ENCODE measurements around the gene TMEM86B.
"Not testable (repeated sequence)": the region's sequence is repeated elsewhere in the genome, so short reads cannot be mapped to it uniquely, and the experiment has no call there.

Gene TMEM86B

DNA sequence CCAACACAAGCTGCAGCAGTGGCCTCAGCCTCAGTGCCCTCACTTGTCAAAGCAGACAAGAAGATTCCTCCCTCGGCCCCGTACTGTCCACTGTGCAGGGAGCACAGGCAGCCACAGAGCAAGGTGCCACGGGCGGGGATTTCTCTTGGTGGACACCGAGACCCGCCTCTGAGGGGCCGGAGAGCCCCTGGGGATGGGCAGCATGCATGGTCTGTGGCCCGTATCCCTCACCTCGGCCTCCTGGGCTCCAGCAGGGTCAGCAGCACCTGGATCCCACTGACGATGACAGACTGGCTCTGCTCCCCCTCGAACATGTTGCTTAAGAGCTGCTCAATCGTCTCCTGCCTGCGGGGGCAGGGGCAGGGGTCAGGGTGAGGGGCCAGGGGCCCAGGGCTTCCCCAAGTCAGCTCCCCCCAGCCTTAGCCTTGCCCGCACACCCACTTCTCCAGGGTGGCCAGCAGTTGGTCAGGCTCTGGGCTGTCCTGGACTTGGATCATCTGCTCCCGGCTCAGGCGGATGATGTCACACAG lies 13.4 kb upstream of the TMEM86B start:
- DNase-seq (ENCODE audit: low spot score), result no peak

DNA sequence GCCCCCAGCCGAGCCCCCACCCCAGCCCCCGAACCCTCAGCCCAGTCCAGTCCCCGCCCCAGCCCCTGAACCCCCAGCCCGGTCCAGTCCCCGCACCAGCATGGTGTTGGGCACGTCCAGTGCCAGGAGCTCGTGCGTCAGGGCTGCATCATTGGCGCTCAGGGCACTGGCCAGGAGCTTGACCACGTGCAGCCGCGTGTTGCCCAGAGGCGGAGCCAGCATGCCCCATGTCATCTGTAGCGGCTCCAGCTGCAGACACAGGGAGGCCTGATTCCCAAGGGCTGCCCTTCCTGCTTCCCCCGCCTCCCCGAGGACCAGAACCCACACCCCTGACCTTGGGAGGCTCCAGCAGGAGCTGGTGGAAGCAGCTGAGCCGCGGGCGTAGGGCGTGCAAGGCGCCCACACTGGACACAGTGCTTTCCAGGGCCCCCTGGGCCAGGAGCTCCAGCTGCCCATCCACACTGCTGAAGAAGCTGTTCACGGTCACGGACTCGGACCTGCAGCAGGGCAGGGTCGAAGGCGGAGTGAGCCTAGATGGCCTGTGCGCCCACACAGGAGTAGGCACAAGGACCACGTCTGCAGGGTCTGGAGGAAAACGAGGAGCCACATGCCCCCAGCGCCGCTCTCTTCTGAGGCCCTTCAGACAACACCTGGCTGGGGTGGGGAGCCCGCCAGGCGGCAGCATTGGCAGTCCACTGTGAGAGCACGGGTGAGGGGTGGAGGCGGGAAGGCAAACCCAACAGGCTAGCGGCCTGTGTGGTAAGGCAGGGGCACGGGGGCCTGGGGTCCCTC lies 12.8 kb upstream of the TMEM86B start:
- no peak for DNase-seq (ENCODE audit: low spot score)

DNA sequence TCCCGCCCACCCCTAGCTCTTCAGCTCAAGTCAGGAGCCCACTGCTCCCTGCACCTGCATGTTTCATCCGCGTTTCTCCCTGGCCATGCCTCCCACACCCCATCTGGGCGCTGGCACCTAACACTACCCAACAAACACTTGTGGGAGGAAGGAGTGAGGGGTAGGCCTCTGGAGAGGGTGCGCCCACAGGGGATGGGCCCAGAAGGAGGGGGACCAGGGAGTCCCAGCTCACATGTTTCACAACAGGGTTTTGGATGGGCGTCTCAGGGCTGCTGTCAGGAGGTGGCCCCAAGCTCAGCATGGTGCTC lies 12.1 kb upstream of the TMEM86B start:
- no peak for DNase-seq (ENCODE audit: low spot score)

DNA sequence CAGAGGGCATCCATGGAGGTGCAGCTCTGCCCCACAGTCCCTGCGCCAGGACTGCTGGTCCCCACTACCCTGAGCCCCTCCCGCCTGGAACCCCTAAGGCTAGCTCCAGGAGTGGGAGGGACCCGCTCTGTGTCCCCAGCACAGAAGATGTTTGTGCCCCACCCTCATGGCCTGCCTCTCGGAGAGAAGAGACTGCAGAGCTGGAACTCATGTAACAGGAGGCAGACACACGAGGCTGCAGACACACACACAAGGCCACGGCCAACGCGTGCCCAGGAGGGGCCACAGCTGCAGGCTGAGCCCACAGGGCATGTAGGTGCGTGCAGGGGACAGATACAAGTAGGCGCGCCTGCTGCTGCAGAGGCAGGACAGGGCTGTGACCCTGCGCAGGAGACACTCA lies 10.4 kb upstream of the TMEM86B start:
- no peak for DNase-seq (ENCODE audit: low spot score)

DNA sequence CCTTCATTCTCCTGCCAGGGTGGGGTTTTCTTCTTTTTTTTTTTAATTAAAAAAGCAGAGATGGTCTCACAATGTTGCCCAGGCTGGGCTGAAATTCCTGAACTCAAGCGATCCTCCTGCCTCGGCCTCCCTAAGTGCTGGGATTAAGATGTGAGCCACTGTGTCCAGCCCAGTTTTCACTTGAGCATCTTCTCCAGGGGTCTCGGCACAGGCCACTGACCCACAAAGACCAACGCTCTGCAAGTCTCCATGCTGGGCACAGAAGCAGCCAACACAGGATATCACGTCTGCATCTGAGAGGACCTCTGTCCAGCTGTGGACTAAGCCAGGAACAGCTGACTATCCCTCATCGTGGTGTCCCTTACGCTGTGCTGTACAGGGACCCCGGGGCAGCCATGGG lies 9.5 kb upstream of the TMEM86B start:
- no peak for DNase-seq (ENCODE audit: low spot score)

DNA sequence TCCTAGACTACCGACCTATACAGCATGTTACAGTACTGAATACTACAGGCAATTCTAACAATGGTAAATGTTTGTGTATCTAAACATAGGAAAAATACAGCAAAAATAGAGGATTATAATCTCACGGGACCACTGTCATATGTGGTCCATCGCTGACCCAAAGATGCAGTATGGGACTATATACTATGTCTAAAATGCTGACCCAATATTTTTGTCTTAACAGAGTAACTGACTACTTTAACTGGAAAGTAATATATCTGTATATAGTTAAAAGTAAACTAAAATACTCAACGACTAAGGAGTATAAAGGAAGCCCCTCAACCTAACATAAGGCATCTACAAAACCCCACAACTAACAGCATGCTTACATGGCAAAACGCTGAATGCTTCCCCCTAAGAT lies 4.4 kb upstream of the TMEM86B start:
- no peak for DNase-seq (ENCODE audit: low spot score)

DNA sequence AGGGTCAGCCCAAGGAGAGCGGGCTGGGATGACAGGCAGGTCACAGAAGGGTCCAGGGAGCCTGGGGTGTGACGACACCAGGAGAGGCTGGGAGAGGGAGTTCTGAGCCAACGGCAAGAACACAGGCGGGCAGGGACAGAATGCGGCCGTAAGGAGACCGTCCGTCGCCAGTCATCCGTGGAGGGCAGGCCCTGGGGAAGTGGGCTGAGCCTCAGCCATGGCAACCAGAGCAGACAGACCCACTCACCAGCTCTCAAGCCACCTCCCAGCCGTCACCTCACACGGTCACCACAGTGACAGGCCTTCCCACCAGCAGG lies 3.7 kb upstream of the TMEM86B start:
- DNase-seq (ENCODE audit: low spot score), result no peak

DNA sequence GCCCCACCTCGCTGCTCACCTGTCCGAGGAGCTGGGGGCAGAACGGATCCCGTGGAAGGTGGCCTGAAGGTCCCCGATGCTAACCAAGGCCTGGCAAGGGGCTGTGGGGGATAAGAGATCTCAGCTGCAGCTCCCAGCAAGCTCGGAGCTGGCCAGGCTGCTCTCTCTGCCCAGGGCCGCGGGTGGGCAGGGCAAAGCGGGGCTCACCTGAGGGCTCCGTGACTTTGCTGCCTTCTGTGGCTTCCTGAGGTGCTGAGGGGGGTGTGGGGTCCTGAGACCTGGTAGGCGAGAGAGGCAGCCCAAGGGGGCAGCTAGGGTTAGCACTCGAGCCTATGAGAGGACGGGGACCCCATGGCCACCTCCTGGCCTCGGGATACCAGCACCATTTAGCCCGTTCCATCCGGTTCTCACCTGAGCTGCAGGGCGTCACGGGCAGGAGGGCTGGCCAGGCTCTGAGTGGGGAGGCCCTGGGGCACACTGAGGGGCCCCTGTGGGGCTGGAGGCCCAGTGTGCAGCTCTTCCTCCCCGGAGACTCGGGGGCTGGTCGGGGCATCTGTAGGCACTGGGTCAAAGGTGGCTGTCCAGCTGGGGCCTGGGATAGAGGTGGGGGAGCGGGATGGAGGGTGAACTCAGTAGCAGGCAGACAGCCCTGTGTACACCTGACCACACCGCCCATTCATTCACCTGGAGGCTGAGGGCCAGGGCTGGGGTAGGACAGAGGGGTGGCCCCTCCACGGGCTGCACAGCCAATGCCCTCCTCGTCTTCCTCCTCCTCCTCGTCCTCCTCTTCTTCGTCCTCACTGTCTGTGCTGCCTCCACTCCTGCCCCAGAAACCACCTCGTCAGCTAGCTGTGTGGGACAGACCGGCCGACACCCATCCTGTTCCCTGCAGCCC lies 3.1 kb upstream of the TMEM86B start:
- no peak for DNase-seq (ENCODE audit: low spot score)

DNA sequence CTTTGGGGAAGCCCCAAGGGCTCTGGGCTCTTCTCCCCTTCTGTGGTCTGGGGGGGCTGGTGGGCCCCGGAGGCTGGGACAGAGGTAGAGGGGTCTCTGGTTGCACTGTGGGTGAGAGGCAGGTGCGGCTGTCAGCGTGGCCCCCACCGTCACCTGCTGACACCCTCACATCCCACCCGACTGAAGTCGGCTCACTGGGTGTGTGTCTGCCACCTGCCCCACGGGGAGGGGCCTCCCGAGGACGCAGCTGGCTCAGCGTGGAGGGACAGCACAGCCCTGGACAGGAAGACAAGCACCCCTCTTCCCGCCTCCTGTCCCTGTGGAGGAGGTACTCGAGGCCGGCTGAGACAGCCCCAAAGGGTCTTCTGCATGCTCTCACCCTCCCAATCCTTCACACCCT lies 2.2 kb upstream of the TMEM86B start:
- no peak for DNase-seq (ENCODE audit: low spot score)

DNA sequence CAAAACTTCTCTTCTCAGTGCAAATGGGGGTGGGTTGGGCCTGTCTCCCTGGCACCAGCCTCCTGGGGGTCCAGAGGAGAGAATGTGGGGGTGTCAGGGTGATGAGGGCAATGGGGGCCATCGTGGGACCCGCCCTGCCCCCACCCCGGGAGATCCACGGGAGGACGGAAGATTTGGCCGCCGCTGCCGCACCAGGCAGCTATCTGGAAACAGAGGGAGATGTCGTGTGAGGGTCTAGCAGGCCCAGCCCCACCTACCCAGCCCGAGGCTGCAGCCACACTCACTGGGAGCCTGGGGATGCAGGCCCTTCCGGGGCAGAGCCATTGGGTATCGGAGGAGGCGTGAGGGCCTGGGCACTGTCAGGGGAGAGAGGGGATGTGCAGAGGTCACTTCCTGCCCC lies 1.8 kb upstream of the TMEM86B start:
- no peak for DNase-seq (ENCODE audit: low spot score)

DNA sequence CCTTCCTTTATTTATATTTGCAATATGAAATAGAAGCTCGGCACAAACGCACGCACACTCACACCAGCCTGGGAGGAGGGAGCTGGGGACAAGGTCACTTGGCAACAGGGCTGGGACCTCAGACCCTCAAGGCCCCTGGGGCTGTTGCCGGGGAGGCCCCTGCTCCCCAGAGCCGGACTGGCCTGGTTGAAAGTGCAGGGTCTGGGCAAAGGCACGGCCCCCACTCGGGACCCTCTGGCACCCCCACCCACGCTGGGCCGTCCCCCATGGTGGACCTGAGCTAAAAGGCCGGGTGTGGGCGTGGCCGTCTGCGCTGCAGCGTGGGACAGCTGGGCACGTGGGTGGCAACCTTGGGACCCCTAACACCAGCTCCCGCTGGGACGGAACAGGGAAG lies 1.2 kb upstream of the TMEM86B start:
- no peak for DNase-seq (ENCODE audit: low spot score)

DNA sequence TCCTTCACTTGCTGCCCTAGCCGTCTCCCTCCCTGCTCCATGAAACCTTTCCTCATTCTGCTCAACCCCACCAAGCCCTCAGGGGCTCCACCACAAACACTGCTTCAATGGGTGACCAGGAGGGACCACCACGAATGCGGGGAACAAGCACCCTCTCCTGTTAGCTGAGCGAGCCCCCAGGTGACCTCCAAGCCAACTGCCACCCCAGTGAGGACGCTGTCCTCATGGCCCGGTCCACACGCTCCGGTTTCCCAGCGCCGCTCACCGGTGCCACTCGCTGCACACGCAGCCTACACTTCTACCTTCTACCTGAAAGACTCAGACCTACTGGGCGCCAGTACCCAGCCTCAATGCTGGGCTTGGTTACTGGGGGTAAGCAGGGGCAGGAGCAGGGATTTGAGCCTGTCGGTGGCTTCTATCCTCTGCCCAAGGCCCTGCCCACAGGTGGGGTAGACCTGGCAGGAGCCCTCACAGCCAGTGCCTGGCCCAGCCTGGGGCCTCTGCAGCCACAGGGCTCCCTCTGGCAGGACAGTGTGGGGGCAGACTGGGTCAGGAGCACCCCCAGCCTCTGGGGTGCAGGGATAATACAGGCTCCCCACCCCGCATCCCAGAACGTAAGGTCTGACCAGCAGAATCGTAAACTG lies 704 bp upstream of the TMEM86B start:
- no peak for DNase-seq (ENCODE audit: low spot score)

DNA sequence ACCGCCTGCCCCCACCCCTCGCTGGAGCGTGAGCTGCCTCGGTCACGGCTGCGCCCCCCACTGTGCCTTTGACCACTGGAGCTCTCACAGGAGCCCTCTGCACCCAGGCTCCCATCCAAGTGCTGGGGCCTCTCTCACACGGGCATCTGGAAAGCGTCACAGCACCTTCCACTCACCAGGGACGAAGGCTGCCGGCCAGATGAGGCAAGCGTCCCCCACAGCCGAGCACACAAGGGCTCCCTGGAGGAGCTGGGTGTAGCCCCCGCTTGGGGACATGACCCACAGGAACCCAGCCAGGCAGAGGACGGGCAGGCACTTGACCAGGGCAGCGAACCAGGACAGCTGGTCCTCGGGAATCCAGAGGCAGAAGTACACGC lies 560 bp downstream of the TMEM86B start:
- no peak for DNase-seq (ENCODE audit: low spot score)

DNA sequence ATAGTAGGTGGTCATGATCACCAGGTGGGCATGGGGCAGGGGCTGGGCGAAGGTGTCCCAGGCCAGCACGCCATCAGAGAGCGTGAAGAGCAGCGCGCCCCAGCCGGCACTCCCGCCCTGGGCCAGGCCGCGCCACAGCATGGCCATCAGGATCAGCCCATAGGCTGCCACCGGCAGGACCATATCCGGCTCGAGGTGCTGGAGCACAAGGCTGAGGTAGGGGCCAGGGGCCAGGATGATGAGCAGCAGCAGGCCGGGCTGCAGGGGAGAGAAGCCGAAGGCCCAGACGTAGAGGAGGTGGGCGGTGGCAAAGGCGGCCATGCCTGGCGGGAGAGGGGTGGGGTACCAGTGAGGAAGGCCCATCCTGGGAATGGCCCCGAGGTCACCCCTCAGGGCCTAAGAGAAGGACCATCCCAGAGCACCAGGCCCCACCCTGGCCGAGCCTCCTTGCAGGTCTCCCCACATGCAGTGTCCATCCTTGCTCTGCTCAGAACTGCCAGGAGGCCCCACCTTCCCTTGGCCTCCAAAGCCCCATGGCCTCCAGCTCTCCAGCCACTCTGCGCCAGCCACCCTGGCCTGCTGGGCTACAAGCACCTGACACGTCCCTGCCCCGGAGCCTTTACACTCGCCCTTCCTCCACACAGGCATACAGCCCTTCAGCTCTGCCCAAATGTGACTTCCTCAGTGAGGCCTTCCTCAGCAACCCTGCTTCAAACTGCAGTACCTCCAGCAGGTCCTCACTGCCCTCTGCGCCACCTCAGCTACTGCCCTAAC lies 1.1 kb downstream of the TMEM86B start:
- no peak for DNase-seq (ENCODE audit: low spot score)

DNA sequence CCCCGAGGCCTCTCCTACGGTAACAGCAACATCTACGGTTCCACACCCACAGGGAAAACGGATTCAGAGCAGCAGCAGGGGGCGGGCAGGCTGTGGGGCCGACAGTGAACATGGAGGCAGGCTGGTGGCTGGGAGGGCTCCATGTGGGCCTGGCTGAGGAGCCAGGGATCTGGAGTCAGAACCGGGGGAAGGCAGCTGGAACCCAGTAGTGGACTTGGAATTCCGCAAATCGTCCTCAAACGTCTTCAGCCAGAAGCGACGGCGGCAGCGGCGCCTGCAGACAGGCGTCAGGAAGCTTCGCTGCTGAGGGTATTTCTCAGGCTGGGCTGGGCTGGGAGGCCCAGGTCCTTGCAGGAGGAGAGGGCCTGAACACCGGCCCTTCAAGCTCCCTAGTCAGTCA lies 1.8 kb downstream of the TMEM86B start:
- no peak for DNase-seq (ENCODE audit: low spot score)

DNA sequence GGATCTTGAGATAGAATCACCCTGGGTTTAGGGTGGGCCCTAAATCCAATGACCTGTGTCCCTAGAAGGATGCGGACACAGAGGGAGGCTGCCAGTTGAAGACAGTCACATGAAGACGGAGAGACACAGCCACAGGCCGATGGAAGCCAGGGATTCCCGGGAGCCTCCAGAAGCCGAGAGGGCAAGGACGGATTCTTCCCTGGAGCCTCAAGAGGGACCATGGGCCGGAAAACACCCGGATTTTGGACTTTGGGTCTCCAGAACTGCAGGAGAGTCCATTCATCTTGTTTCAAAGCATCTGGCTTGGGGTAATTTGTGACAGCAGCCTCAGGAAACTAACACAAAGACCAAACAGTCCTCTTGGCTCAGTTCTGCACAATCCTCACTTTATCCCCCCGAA lies 2.3 kb downstream of the TMEM86B start:
- DNase-seq (ENCODE audit: low spot score), result no peak

DNA sequence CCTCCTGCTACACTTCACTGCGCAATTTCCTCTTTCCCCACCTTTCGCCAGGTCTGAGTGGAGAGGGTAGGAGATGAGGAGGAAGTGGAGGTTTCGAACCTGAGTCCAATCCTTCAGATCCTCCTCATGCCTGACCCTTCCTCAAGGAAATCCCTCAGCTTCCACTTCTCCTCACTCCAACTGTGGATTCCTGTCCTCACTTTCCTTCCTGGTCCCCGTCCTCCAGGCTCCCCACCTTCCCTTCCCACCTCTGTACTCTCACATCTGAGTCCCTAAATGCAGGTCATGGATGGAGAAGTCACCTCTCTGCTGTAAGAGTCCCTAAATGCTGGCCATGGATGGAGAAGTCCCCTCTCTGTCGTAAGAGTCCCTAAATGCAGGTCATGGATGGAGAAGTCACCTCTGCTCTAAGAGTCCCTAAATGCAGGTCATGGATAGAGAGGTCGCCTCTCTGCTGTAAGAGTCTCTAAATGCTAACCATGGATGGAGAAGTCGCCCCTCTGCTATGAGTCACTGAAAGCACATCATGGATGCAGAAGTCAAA lies 3.1 kb downstream of the TMEM86B start:
- no peak for DNase-seq (ENCODE audit: low spot score)

DNA sequence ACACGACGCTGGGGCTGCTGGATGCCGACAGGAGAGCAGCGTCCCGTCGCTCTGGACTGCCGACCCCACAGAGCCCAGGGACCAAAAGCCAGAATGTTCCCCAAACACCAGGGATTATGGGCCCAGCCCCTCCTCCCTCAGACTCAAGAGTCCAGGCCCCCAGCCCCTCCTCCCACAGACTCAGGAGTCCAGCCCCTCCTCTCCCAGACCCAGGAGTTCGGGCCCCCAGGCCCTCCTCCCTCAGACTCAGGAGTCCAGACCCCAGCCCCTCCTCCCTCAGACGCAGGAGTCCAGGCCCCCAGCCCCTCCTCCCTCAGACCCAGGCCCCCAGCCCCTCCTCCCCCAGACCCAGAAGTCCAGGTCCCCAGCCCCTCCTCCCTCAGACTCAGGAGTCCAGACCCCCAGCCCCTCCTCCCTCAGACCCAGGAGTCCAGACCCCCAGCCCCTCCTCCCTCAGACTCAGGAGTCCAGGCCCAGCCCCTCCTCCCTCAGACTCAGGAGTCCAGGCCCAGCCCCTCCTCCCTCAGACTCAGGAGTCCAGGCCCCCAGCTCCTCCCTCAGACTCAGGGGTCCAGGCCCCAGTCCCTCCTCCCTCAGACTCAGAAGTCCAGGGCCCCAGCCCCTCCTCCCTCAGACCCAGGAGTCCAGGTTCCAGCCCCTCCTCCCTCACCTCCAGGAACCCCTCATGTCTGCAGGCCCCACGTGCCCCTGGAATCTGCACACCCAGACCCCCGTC lies 3.7 kb downstream of the TMEM86B start:
- not testable (repeated sequence) for DNase-seq (ENCODE audit: low spot score)

DNA sequence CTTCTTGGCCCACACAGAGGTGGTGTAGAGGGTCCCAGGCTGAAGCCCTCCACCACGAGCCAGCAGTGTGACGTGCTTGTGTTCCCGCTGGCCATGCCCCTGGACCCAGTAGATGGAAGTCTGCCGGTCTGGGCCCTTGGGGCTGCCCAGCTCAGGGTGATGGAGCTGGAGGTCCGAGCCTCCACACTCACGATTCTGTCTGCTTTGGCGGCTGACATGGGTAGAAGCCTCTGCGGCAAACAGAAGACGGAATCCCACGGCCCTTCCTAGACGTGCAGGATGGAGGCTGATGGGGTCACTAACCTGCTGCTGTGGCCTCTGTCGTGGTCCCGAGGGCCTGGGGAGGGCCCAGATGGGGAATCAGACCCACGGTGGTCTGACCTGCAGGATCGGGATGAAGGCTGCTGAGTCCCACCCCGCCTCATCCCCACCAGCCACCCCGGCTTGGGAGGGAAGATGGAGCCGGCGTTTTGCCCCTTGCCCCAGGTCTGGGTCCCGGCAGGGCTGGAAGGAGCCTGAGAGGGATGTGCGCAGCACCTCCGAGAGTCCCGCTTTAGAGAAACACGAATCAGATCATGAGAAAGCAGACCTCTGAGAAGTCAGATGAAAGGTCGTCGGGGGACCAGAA lies 4.4 kb downstream of the TMEM86B start:
- DNase-seq (ENCODE audit: low spot score), result no peak

DNA sequence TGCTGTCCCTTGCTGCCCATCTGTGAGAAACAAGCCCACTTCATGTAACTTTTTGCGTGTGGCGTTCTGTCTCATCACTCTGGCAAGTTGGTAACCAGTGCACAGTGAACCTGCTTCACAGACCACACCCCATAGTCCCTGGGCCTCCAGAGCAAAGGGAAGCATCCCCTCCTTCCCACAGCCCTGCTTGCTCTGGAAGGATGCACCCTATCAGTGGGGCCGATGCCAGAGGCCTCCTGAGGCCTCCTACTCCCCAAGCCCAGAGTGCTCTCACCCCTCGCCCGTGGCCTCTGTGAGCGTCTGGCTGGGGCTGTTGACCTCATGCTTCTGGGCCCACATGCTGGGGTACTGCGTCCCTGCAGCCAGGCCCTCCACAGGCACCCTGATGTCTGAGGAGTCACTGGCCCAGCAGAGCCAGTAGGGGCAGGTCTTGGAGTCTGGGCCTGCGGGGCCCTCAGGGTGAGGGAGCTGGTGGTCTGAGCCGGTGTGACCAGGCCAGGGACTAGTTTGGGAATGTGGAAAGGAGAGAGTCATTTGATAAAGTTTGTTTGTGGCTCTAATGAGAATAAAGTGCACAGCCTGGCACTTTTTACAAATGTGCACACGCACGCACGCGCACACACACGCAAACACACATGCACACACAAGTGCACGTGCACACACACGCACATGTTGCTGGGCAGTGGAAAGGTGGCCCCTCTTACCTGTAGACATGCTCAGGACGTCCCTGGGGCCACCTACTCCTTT lies 5.1 kb downstream of the TMEM86B start:
- no peak for DNase-seq (ENCODE audit: low spot score)
